Measurements from ENCODE around the gene GALNT2. TPM values are rescaled to one million over a fixed set of nuclear protein-coding genes. Genes with fewer than 3 reads are reported as not detected.

Gene GALNT2
- total and polyA plus RNA-seq, 12 donors: 9.7 to 35.1 (median 25.8) TPM

DNA sequence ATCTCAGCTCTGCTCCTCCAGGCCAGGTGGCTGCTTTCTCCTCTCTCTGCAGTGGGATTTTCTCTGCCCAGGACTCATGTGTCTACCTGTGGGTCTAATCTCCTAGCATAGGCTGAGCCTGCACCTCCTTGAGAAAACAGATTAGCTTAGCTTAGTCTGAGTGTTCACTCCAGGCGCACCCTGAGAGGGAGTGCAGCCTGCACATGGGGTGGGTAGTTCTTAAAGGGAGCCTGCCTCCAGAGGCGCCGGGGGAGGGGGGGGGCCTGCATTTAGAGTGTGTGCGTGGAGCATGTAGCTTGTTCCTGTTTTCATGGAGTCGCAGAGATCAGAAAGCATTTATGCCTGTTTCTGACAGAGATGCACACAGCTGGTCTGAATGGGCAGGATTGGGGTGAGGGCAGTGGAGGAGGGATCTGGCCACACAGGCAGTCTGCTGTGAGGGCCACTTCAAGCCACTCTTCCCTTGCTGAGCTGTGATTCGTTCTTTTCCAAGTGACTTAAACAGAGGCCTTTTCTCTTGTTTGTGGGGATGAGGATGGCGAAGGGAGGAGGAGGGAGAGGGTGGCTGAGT, 45.2 kb downstream of the GALNT2 start:
- DNase-seq: no peak
- TF ChIP-seq, protein P1, sequence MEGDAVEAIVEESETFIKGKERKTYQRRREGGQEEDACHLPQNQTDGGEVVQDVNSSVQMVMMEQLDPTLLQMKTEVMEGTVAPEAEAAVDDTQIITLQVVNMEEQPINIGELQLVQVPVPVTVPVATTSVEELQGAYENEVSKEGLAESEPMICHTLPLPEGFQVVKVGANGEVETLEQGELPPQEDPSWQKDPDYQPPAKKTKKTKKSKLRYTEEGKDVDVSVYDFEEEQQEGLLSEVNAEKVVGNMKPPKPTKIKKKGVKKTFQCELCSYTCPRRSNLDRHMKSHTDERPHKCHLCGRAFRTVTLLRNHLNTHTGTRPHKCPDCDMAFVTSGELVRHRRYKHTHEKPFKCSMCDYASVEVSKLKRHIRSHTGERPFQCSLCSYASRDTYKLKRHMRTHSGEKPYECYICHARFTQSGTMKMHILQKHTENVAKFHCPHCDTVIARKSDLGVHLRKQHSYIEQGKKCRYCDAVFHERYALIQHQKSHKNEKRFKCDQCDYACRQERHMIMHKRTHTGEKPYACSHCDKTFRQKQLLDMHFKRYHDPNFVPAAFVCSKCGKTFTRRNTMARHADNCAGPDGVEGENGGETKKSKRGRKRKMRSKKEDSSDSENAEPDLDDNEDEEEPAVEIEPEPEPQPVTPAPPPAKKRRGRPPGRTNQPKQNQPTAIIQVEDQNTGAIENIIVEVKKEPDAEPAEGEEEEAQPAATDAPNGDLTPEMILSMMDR (IDR thresholded peaks at IDR 0.05): no peak
- ATAC-seq: peak in 5 of 8 donors; percentile 11 to 38 (median 15)
- H3K27me3 ChIP-seq: no peaks in the 10 kb centered on the region
- H3K36me3 ChIP-seq: peaks cover 0 to 28% (median 0%) of the 10 kb centered on the region in 9 donors
- intact Hi-C loops (cut with DNase I): no loop called here
- peak overlapping the region in 3 of 10 donors; percentile 15 to 86 (median 69) for H3K27ac ChIP-seq
- 70 to 83% methylated on average over 7 of the region's 7 CpGs for whole genome bisulfite sequencing, 2 donors
- H3K4me1 ChIP-seq: peaks cover 0 to 46% (median 33%) of the 10 kb centered on the region in 9 donors
- no peaks in the 10 kb centered on the region for H3K9me3 ChIP-seq
- no peak overlapping the region for H3K4me3 ChIP-seq

DNA sequence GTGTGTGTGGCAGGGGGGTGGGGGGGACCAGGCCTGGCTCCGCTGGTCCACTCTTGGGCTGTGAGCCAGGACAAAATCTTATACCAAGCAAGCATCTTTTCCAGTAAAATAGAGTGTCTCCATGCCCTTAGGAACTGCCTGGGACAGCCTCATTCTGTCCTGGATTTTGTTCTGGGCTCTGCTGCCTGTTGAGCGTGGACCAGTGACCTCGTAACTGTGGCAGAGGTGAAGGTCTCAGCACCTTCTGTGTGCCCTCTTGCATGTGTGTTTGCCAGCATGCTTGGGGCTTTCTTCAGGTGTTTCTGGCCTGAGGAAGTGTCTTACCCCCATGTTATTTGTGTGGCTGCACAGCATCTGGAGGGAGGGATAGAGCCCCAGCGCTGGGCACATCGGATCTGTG, 45.7 kb downstream of the GALNT2 start:
- 91 to 95% methylated on average over 5 of the region's 5 CpGs for WGBS, 2 donors
- intact Hi-C loops (cut with DNase I): no loop called here
- Histone ChIP-seq H3K9me3 (no peaks in the 10 kb centered on the region), H3K4me1 (peaks cover 0 to 48% (median 33%) of the 10 kb centered on the region in 9 donors), H3K4me3 (no peak overlapping the region), H3K36me3 (peaks cover 0 to 28% (median 0%) of the 10 kb centered on the region in 9 donors), H3K27me3 (no peaks in the 10 kb centered on the region), H3K27ac (peak overlapping the region in 7 of 10 donors; percentile 50 to 86 (median 65))
- DNase-seq: no peak
- ATAC-seq: peak in 1 of 8 donors; percentile 3
- TF ChIP-seq, protein P1 (IDR thresholded peaks at IDR 0.05): no peak

DNA sequence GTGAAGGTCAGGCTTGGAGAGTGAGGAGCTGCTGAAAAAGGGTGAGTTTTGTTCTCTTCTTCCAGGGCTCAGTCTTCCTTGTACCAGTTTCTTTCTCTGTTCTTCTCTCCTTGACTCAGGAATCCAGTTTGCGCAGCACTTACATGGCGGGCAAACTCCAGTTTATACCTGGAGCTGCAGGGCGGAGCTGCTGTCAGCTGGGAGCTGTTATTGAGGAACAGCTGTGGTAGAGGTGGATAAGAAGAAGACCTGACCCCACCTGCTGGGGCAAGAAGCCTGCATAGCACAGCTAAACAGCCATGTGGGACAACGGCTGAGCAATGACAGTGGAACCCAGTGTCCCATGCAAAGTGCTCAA, 46.2 kb downstream of the GALNT2 start:
- no peaks in the 10 kb centered on the region for H3K27me3 ChIP-seq
- WGBS, 2 donors: 93 to 96% methylated on average over 4 of the region's 4 CpGs
- ATAC-seq: no peak
- H3K9me3 ChIP-seq: no peaks in the 10 kb centered on the region
- H3K4me1 ChIP-seq: peaks cover 0 to 48% (median 33%) of the 10 kb centered on the region in 9 donors
- DNase-seq: no peak
- intact Hi-C loops (cut with DNase I): no loop called here
- H3K27ac ChIP-seq: peak overlapping the region in 8 of 10 donors; percentile 50 to 86 (median 64)
- H3K4me3 ChIP-seq: no peak overlapping the region
- H3K36me3 ChIP-seq: peaks cover 0 to 28% (median 0%) of the 10 kb centered on the region in 9 donors
- TF ChIP-seq, protein P1 (IDR thresholded peaks at IDR 0.05): no peak

DNA sequence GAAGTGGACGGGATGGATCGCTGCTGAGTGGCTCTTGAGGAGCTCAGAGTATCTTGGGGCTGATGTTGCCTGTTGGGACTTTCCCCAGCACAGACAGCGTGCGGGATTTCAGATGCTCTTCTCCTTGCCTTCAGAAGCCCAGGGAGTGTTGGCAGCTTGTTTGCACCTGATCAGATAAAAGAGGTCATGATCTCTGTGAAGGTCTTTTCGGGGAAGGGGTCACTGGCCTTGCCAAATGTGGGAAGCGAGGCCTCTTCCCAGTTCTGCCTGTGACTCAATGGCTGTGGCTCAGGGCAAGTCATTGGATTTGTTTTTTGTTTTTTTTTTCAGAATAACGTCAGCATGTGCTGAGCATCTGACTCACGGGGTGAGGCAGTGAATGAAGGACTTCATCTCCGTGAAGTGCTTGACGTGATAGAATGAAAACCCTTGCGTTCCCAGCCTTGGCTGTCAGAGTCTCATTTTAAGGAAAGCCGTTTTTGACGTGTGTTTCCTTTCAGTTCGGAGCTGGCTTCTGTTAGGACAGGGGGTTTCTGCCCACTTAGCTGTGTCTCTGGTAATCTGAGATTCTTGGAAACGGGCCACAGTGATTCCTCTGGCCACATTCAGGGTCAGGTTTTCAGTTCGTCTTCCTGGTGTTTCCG, 46.7 kb downstream of the GALNT2 start:
- DNase-seq: peak in 1 of 2 donors; percentile 40

More for the DNA sequence above, 46.7 kb downstream of the GALNT2 start:
- Histone ChIP-seq H3K9me3 (no peaks in the 10 kb centered on the region), H3K27ac (peak overlapping the region in 9 of 10 donors; percentile 39 to 86 (median 65)), H3K4me3 (peak overlapping the region in 1 of 10 donors; percentile 23), H3K36me3 (peaks cover 0 to 28% (median 0%) of the 10 kb centered on the region in 9 donors), H3K4me1 (peaks cover 0 to 48% (median 33%) of the 10 kb centered on the region in 9 donors), H3K27me3 (no peaks in the 10 kb centered on the region)
- intact Hi-C loops (cut with DNase I): no loop called here
- TF ChIP-seq, protein P1 (IDR thresholded peaks at IDR 0.05): no peak
- ATAC-seq: peak; percentile 56 to 87 (median 68)
- WGBS, 2 donors: 70 to 74% methylated on average over 17 of the region's 17 CpGs

Data from heart right ventricle (tissue), 16 donors.